Fibroblast of lung (primary cell): ENCODE results near the gene RGS8. TPM values are rescaled to one million over a fixed set of nuclear protein-coding genes. Genes with fewer than 3 reads are reported as not detected.

ENCODE experiments used
- DNase-seq, 2 donors: peaks; one replicate each; pipeline versions ENCODE4 v3.0.0 to v3.0.0-alpha.2; 2010; ENCODE audit warnings: low read depth in 2 of 2
- H2AFZ ChIP-seq: 2 replicates; pipeline ENCODE4 v1.5.1; 2012; ENCODE audit warnings: low read length, control low read depth, inconsistent platforms
- H3K27ac ChIP-seq: 2 replicates; pipeline ENCODE4 v1.5.1; 2011; ENCODE audit warnings: low read length, control low read depth; ENCODE audit not compliant: insufficient read depth
- H3K27me3 ChIP-seq: 2 replicates; pipeline ENCODE4 v1.5.1; 2011; ENCODE audit warnings: mild to moderate bottlenecking, low read length; ENCODE audit not compliant: control insufficient read depth, insufficient read depth
- H3K36me3 ChIP-seq: 2 replicates; pipeline ENCODE4 v1.5.1; 2011; ENCODE audit warnings: low read length; ENCODE audit not compliant: control insufficient read depth, insufficient read depth
- H3K4me1 ChIP-seq: 2 replicates; pipeline ENCODE4 v1.5.1; 2011; ENCODE audit warnings: low read length; ENCODE audit not compliant: control insufficient read depth, insufficient read depth; ENCODE audit errors: extremely low read depth
- H3K4me2 ChIP-seq: 2 replicates; pipeline ENCODE4 v1.5.1; 2011; ENCODE audit warnings: low read length, control low read depth; ENCODE audit not compliant: insufficient read depth; ENCODE audit errors: extremely low read depth
- H3K4me3 ChIP-seq, 4 experiments: fragments of 200-600 bp in 1 of 4; sonication (generic) in 1 of 4; replicated peaks in 1 of 4; 2 replicates each; pipeline ENCODE4 v1.5.1; 2011 to 2016; ENCODE audit warnings: low read length in 4 of 4, low read depth in 3 of 4, mild to moderate bottlenecking in 3 of 4, control low read depth in 2 of 4, inconsistent platforms in 1 of 4, mixed read lengths in 1 of 4; ENCODE audit not compliant: insufficient read depth in 1 of 4; ENCODE audit errors: control extremely low read depth in 1 of 4
- H3K79me2 ChIP-seq: 2 replicates; pipeline ENCODE4 v1.5.1; 2012; ENCODE audit warnings: mild to moderate bottlenecking, low read length, inconsistent platforms; ENCODE audit not compliant: control insufficient read depth, insufficient read depth
- H3K9ac ChIP-seq: 2 replicates; pipeline ENCODE4 v1.5.1; 2011; ENCODE audit warnings: mild to moderate bottlenecking, low read length, control low read depth; ENCODE audit not compliant: insufficient read depth
- H3K9me3 ChIP-seq: 2 replicates; pipeline ENCODE4 v1.5.1; 2012; ENCODE audit warnings: low read depth, low read length; ENCODE audit not compliant: control insufficient read depth, insufficient read depth
- H4K20me1 ChIP-seq: 2 replicates; pipeline ENCODE4 v1.5.1; 2011; ENCODE audit warnings: low read length; ENCODE audit not compliant: control insufficient read depth, insufficient read depth; ENCODE audit errors: extremely low read depth
- CTCF ChIP-seq, 2 donors: IDR thresholded peaks in 1 of 2; conservative IDR thresholded peaks in 1 of 2; 1 replicate in 1 of 2; 2 replicates in 1 of 2; pipeline ENCODE4 v1.5.1; 2011 to 2012; ENCODE audit warnings: low read length in 2 of 2, control low read depth in 1 of 2, inconsistent platforms in 1 of 2, low read depth in 1 of 2, mild to moderate bottlenecking in 1 of 2
- EZH2 ChIP-seq: IDR thresholded peaks from 2 replicates; pipeline ENCODE4 v1.5.1; 2012; ENCODE audit warnings: low read length, control low read depth, mild to moderate bottlenecking; ENCODE audit errors: missing control alignments
- polyA plus RNA-seq, 2 donors: library from polyadenylated mRNA; depleted of rRNA in 1 of 2; stranded (reverse) in 1 of 2; unstranded in 1 of 2; fragments of >200 nt; gene quantifications; 2 replicates each; pipeline ENCODE4 v1.2.1, GENCODE V29; 2011 to 2012; ENCODE audit warnings: missing spikeins in 1 of 2
- total RNA-seq: library from RNA; depleted of rRNA; stranded (reverse); fragments of >200 nt; gene quantifications from 2 replicates; pipeline ENCODE4 v1.2.1, GENCODE V29; 2014

The RGS8 gene
- total and polyA plus RNA-seq, 2 donors (not counting 1 experiment from before 2014, with no cell fraction given), result not detected

GRCh38 chr1:182671750-182672486, 12.5 kb downstream of the RGS8 start:
- H3K79me2 ChIP-seq, result no peaks in the 10 kb centered on the region
- TF ChIP-seq EZH2 (no peak), CTCF (conservative IDR thresholded peaks at IDR 0.05 in 1 of 2, IDR thresholded peaks at IDR 0.05 in 1 of 2; ENCODE audit: low read depth in 1 of 2, low read length in 2 of 2) (no peak)
- H4K20me1 ChIP-seq, result no peaks in the 10 kb centered on the region
- no peaks in the 10 kb centered on the region for H3K36me3 ChIP-seq
- H3K27ac ChIP-seq, result no peak overlapping the region
- no peak for DNase-seq
- no peak overlapping the region for H2AFZ ChIP-seq
- no peak overlapping the region for H3K4me3 ChIP-seq
- no peak overlapping the region for H3K4me2 ChIP-seq
- no peaks in the 10 kb centered on the region for H3K4me1 ChIP-seq
- H3K9ac ChIP-seq, result no peak overlapping the region
- H3K27me3 ChIP-seq, result peaks cover 9% of the 10 kb centered on the region
- H3K9me3 ChIP-seq, result no peaks in the 10 kb centered on the region

GRCh38 chr1:182670032-182670749, 14.2 kb downstream of the RGS8 start:
- Histone ChIP-seq H2AFZ (no peak overlapping the region), H3K36me3 (no peaks in the 10 kb centered on the region), H3K4me3 (no peak overlapping the region), H3K9ac (no peak overlapping the region), H3K27me3 (peaks cover 9% of the 10 kb centered on the region), H3K79me2 (no peaks in the 10 kb centered on the region), H3K27ac (no peak overlapping the region), H3K4me1 (no peaks in the 10 kb centered on the region), H4K20me1 (no peaks in the 10 kb centered on the region), H3K9me3 (no peaks in the 10 kb centered on the region), H3K4me2 (no peak overlapping the region)
- no peak for DNase-seq
- TF ChIP-seq EZH2 (no peak), CTCF (conservative IDR thresholded peaks at IDR 0.05 in 1 of 2, IDR thresholded peaks at IDR 0.05 in 1 of 2; ENCODE audit: low read depth in 1 of 2, low read length in 2 of 2) (no peak)

- Histone ChIP-seq H3K4me3 (no peak overlapping the region), H3K79me2 (no peaks in the 10 kb centered on the region), H3K4me2 (no peak overlapping the region), H3K9ac (no peak overlapping the region), H3K27ac (no peak overlapping the region), H3K9me3 (no peaks in the 10 kb centered on the region), H2AFZ (no peak overlapping the region), H3K36me3 (no peaks in the 10 kb centered on the region), H4K20me1 (no peaks in the 10 kb centered on the region), H3K27me3 (peaks cover 9% of the 10 kb centered on the region), H3K4me1 (no peaks in the 10 kb centered on the region)
- TF ChIP-seq CTCF (conservative IDR thresholded peaks at IDR 0.05 in 1 of 2, IDR thresholded peaks at IDR 0.05 in 1 of 2; ENCODE audit: low read depth in 1 of 2, low read length in 2 of 2), result no peak
- TF ChIP-seq EZH2, result no peak
- no peak for DNase-seq
Measured at GRCh38 chr1:182669266-182669665, 15.1 kb downstream of the RGS8 start.
